Trophoblast cell (in vitro differentiated cells and primary cell): ENCODE measurements around the gene MSGN1.

Source experiments
- DNase-seq, 2 donors: peaks; one replicate each; pipeline ENCODE4 v3.0.0-alpha.2; 2016
- H2AFZ ChIP-seq: 2 replicates; pipeline ENCODE4 v1.6.1; 2013; ENCODE audit warnings: low read length, moderate library complexity, mild to moderate bottlenecking; ENCODE audit not compliant: insufficient read depth, poor library complexity
- H2AK5ac ChIP-seq: 2 replicates; pipeline ENCODE4 v1.6.1; 2013; ENCODE audit warnings: mild to moderate bottlenecking, low read length
- H2BK120ac ChIP-seq: 2 replicates; pipeline ENCODE4 v1.6.1; 2013; ENCODE audit warnings: low read length, mild to moderate bottlenecking, moderate library complexity; ENCODE audit not compliant: insufficient read depth, poor library complexity
- H2BK12ac ChIP-seq: 2 replicates; pipeline ENCODE4 v1.6.1; 2013; ENCODE audit warnings: mild to moderate bottlenecking, low read length, moderate library complexity
- H2BK5ac ChIP-seq: 2 replicates; pipeline ENCODE4 v1.6.1; 2013; ENCODE audit warnings: low read length, low read depth, moderate library complexity, mild to moderate bottlenecking; ENCODE audit not compliant: poor library complexity
- H3K14ac ChIP-seq: 2 replicates; pipeline ENCODE4 v1.6.1; 2013; ENCODE audit warnings: mild to moderate bottlenecking, low read length
- H3K18ac ChIP-seq: 2 replicates; pipeline ENCODE4 v1.6.1; 2013; ENCODE audit warnings: mild to moderate bottlenecking, low read length
- H3K23ac ChIP-seq: 2 replicates; pipeline ENCODE4 v1.6.1; 2013; ENCODE audit warnings: low read length
- H3K27ac ChIP-seq: 2 replicates; pipeline ENCODE4 v1.5.1; 2013; ENCODE audit warnings: low read depth, mild to moderate bottlenecking, inconsistent platforms, low read length, moderate library complexity
- H3K27me3 ChIP-seq: 2 replicates; pipeline ENCODE4 v1.6.1; 2013; ENCODE audit warnings: inconsistent platforms, mild to moderate bottlenecking, low read length, moderate library complexity; ENCODE audit not compliant: insufficient read depth
- H3K36me3 ChIP-seq, 2 experiments: 1 replicate in 1 of 2; 2 replicates in 1 of 2; pipeline ENCODE4 v1.6.1; 2013; ENCODE audit warnings: low read length in 2 of 2, mild to moderate bottlenecking in 2 of 2, moderate library complexity in 1 of 2; ENCODE audit not compliant: insufficient read depth in 2 of 2, control insufficient read depth in 1 of 2
- H3K4ac ChIP-seq: 2 replicates; pipeline ENCODE4 v1.6.1; 2013; ENCODE audit warnings: low read depth, mild to moderate bottlenecking, low read length, moderate library complexity
- H3K4me1 ChIP-seq, 2 experiments: 1 replicate in 1 of 2; 2 replicates in 1 of 2; pipeline ENCODE4 v1.6.1; 2013; ENCODE audit warnings: low read length in 2 of 2, mild to moderate bottlenecking in 2 of 2, moderate library complexity in 1 of 2; ENCODE audit not compliant: insufficient read depth in 2 of 2, control insufficient read depth in 1 of 2
- H3K4me2 ChIP-seq: 2 replicates; pipeline ENCODE4 v1.6.1; 2013; ENCODE audit warnings: inconsistent platforms, mild to moderate bottlenecking, low read length, moderate library complexity
- H3K4me3 ChIP-seq: 2 replicates; pipeline ENCODE4 v1.5.1; 2013; ENCODE audit warnings: mild to moderate bottlenecking, low read depth, low read length, inconsistent platforms
- H3K79me1 ChIP-seq: one replicate; pipeline ENCODE4 v1.6.1; 2013; ENCODE audit warnings: low read length
- H3K79me2 ChIP-seq: 2 replicates; pipeline ENCODE4 v1.6.1; 2013; ENCODE audit warnings: low read length, mild to moderate bottlenecking; ENCODE audit not compliant: control insufficient read depth, insufficient read depth, poor library complexity
- H3K9ac ChIP-seq: 2 replicates; pipeline ENCODE4 v1.6.1; 2013; ENCODE audit warnings: mild to moderate bottlenecking, low read length
- H3K9me3 ChIP-seq: 2 replicates; pipeline ENCODE4 v1.6.1; 2013; ENCODE audit warnings: low read depth, mild to moderate bottlenecking, control low read depth, inconsistent platforms, low read length; ENCODE audit not compliant: insufficient read depth
- H4K12ac ChIP-seq: 2 replicates; pipeline ENCODE4 v1.6.1; 2013; ENCODE audit warnings: low read depth, mild to moderate bottlenecking, low read length, moderate library complexity
- H4K8ac ChIP-seq: 2 replicates; pipeline ENCODE4 v1.6.1; 2013; ENCODE audit warnings: low read depth, mild to moderate bottlenecking, low read length, moderate library complexity
- H4K91ac ChIP-seq: one replicate; pipeline ENCODE4 v1.6.1; 2013; ENCODE audit warnings: low read depth, mild to moderate bottlenecking, low read length, moderate library complexity
- WGBS: extraction: QIAGEN DNeasy Blood & Tissue Kit; methylation state at CpG from one replicate; pipeline ENCODE4 v1.1.7; 2013; ENCODE audit warnings: missing lambda C conversion rate; ENCODE audit not compliant: insufficient read length, insufficient coverage; ENCODE audit errors: extremely low coverage; 5-methylcytosine and 5-hydroxymethylcytosine counted together

MSGN1 gene

GRCh38 chr2:17804358-17804757 is 11.9 kb upstream of the MSGN1 start:
- no peaks in the 10 kb centered on the region for H3K36me3 ChIP-seq
- no peak overlapping the region for H3K9ac ChIP-seq
- no peaks in the 10 kb centered on the region for H3K4me1 ChIP-seq
- H3K27me3 ChIP-seq = no peaks in the 10 kb centered on the region
- H3K4me3 ChIP-seq = no peak overlapping the region
- H3K79me2 ChIP-seq = no peaks in the 10 kb centered on the region
- DNase-seq = no peak
- no peak overlapping the region for H2BK5ac ChIP-seq
- no peak overlapping the region for H4K12ac ChIP-seq
- no peak overlapping the region for H2BK12ac ChIP-seq
- no peaks in the 10 kb centered on the region for H3K9me3 ChIP-seq
- no peak overlapping the region for H3K18ac ChIP-seq
- no peak overlapping the region for H3K23ac ChIP-seq
- no peak overlapping the region for H2AFZ ChIP-seq
- no peak overlapping the region for H3K27ac ChIP-seq
- no peak overlapping the region for H3K4me2 ChIP-seq
- no peak overlapping the region for H4K91ac ChIP-seq
- no peak overlapping the region for H3K14ac ChIP-seq
- WGBS = no CpG with 5 or more reads among the region's 3 CpGs
- H3K79me1 ChIP-seq = no peaks in the 10 kb centered on the region
- no peak overlapping the region for H2AK5ac ChIP-seq
- H4K8ac ChIP-seq = no peak overlapping the region
- no peak overlapping the region for H2BK120ac ChIP-seq
- no peak overlapping the region for H3K4ac ChIP-seq

GRCh38 chr2:17805166-17805565 is 11.1 kb upstream of the MSGN1 start:
- H3K18ac ChIP-seq = no peak overlapping the region
- H3K79me2 ChIP-seq = no peaks in the 10 kb centered on the region
- no peak overlapping the region for H2AFZ ChIP-seq
- WGBS = no CpG with 5 or more reads among the region's 2 CpGs
- H3K9me3 ChIP-seq = no peaks in the 10 kb centered on the region
- no peak overlapping the region for H4K12ac ChIP-seq
- no peak overlapping the region for H2BK12ac ChIP-seq
- H2BK120ac ChIP-seq = no peak overlapping the region
- no peak overlapping the region for H2BK5ac ChIP-seq
- H3K27me3 ChIP-seq = no peaks in the 10 kb centered on the region
- no peaks in the 10 kb centered on the region for H3K79me1 ChIP-seq
- H3K9ac ChIP-seq = no peak overlapping the region
- no peak overlapping the region for H4K91ac ChIP-seq
- H3K14ac ChIP-seq = no peak overlapping the region
- no peaks in the 10 kb centered on the region for H3K36me3 ChIP-seq
- no peak for DNase-seq
- no peak overlapping the region for H2AK5ac ChIP-seq
- H3K4me2 ChIP-seq = no peak overlapping the region
- H3K27ac ChIP-seq = no peak overlapping the region
- H3K4ac ChIP-seq = no peak overlapping the region
- H4K8ac ChIP-seq = no peak overlapping the region
- no peak overlapping the region for H3K23ac ChIP-seq
- H3K4me1 ChIP-seq = no peaks in the 10 kb centered on the region
- no peak overlapping the region for H3K4me3 ChIP-seq

- Histone ChIP-seq H4K12ac (no peak overlapping the region), H2BK5ac (no peak overlapping the region), H2BK120ac (no peak overlapping the region), H3K79me2 (no peaks in the 10 kb centered on the region), H3K23ac (no peak overlapping the region), H3K9me3 (no peaks in the 10 kb centered on the region), H3K4me2 (no peak overlapping the region), H4K91ac (no peak overlapping the region), H2AFZ (no peak overlapping the region), H3K36me3 (no peaks in the 10 kb centered on the region), H3K4ac (no peak overlapping the region), H2AK5ac (no peak overlapping the region), H3K27me3 (no peaks in the 10 kb centered on the region), H3K14ac (no peak overlapping the region), H3K27ac (no peak overlapping the region), H3K79me1 (no peaks in the 10 kb centered on the region), H4K8ac (no peak overlapping the region), H3K4me1 (no peaks in the 10 kb centered on the region), H2BK12ac (no peak overlapping the region), H3K4me3 (no peak overlapping the region), H3K9ac (no peak overlapping the region), H3K18ac (no peak overlapping the region)
- no peak for DNase-seq
- no CpG with 5 or more reads among the region's 8 CpGs for WGBS
Measured at GRCh38 chr2:17805717-17806363, 10.4 kb upstream of the MSGN1 start.

- no CpG with 5 or more reads among the region's 5 CpGs for WGBS
- Histone ChIP-seq H2AFZ (no peak overlapping the region), H3K4me3 (no peak overlapping the region), H3K79me2 (no peaks in the 10 kb centered on the region), H4K8ac (no peak overlapping the region), H4K12ac (no peak overlapping the region), H2AK5ac (no peak overlapping the region), H3K27me3 (no peaks in the 10 kb centered on the region), H3K4me1 (no peaks in the 10 kb centered on the region), H3K27ac (no peak overlapping the region), H2BK120ac (no peak overlapping the region), H3K9ac (no peak overlapping the region), H3K4ac (no peak overlapping the region), H3K9me3 (no peaks in the 10 kb centered on the region), H3K36me3 (no peaks in the 10 kb centered on the region), H3K79me1 (peaks cover 2% of the 10 kb centered on the region), H3K23ac (no peak overlapping the region), H3K18ac (no peak overlapping the region), H4K91ac (no peak overlapping the region), H2BK12ac (no peak overlapping the region), H3K14ac (no peak overlapping the region), H2BK5ac (no peak overlapping the region), H3K4me2 (no peak overlapping the region)
- no peak for DNase-seq
Measured at GRCh38 chr2:17813010-17813741, 3.1 kb upstream of the MSGN1 start.
